ENCODE measurements around the gene SPARCL1.

DNA sequence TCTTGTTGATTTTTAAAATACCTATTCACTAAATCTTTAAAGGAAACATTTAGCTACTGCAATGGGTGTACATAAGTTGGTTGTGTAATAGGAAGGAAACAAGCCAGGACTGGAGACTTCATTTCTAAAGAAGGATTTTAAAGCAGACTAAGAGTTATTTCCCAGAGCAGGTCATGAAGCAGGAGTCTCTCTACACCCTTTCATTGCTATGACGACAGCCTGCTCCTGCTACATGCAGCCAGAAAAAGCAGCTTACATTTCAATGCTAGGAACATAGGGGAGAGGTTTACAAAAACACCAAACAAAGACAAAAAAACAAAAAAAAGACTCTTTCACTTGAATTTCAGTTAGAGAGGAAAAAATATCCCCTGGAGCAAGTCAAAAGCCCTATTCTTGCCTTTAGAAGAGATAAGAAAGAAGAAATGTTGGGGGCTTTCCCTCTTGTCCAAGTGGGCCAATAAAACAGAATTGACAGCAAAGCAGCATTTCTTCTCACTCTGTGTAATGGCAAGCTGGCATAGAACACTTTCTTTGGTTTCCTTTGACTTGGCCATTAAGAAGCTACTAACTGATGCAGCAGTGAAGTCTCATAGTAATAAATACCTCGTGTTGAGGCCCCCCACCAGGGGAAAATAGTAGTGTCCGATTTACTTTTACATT, 3.4 kb downstream of the SPARCL1 start:
- TF ChIP-seq, protein P1, sequence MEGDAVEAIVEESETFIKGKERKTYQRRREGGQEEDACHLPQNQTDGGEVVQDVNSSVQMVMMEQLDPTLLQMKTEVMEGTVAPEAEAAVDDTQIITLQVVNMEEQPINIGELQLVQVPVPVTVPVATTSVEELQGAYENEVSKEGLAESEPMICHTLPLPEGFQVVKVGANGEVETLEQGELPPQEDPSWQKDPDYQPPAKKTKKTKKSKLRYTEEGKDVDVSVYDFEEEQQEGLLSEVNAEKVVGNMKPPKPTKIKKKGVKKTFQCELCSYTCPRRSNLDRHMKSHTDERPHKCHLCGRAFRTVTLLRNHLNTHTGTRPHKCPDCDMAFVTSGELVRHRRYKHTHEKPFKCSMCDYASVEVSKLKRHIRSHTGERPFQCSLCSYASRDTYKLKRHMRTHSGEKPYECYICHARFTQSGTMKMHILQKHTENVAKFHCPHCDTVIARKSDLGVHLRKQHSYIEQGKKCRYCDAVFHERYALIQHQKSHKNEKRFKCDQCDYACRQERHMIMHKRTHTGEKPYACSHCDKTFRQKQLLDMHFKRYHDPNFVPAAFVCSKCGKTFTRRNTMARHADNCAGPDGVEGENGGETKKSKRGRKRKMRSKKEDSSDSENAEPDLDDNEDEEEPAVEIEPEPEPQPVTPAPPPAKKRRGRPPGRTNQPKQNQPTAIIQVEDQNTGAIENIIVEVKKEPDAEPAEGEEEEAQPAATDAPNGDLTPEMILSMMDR (IDR thresholded peaks at IDR 0.05; ENCODE audit: poor library complexity) = no peak
- TF ChIP-seq EZH2phosphoT487 (IDR thresholded peaks at IDR 0.05; ENCODE audit: low read depth, severe bottlenecking, unreplicated experiment) = no peak

Data from hepatocyte (in vitro differentiated cells).